ENCODE data around the gene DRD2.

The DRD2 gene

DNA sequence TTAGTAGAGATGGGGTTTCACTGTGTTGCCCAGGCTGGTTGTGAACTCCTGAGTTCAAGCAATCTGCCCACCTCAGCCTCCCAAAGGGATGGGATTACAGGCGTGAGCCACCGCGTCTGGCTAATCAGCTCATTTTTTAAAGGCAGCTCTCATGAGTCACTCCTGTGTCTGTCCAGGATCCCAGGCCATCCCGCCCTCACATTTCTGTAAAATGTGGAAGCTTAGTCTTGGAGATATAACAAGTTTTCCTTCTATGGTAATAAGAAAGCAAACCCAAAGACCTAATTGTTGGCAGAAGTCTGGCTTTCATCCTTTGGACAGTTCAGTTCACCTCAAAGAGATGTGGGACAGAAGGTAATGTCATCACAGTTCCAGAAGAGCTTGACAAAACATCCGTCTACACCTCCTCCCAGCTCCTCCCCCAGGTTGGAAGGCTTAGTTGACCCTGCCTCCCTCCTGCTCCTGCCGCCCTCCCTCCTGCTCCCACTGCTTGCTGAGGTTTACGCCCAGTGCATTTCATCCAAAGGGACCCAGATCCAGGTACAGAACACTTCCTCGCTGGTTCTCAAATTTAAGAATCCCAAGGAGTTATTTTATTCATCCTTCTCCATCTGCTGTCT, 6.4 kb downstream of the DRD2 start:
- Mint-ChIP-seq H3K9me3 (no peaks in the 10 kb centered on the region), H3K4me3 (no peak overlapping the region), H3K27me3 (ENCODE audit: low read depth) (peaks cover 80% of the 10 kb centered on the region), H3K4me1 (no peaks in the 10 kb centered on the region), H3K36me3 (ENCODE audit: low read depth) (no peaks in the 10 kb centered on the region), H3K27ac (no peak overlapping the region)
- TF ChIP-seq CTCF (IDR thresholded peaks at IDR 0.05; ENCODE audit: unreplicated experiment in 3 of 3) = no peak

GRCh38 chr11:113467545-113467944, 7.7 kb downstream of the DRD2 start:
- no peak for TF ChIP-seq CTCF (IDR thresholded peaks at IDR 0.05; ENCODE audit: unreplicated experiment in 3 of 3)
- no peaks in the 10 kb centered on the region for H3K36me3 Mint-ChIP-seq (ENCODE audit: low read depth)
- no peaks in the 10 kb centered on the region for H3K9me3 Mint-ChIP-seq
- H3K27ac Mint-ChIP-seq = no peak overlapping the region
- H3K4me1 Mint-ChIP-seq = no peaks in the 10 kb centered on the region
- H3K4me3 Mint-ChIP-seq = no peak overlapping the region
- peaks cover 83% of the 10 kb centered on the region for H3K27me3 Mint-ChIP-seq (ENCODE audit: low read depth)

DNA sequence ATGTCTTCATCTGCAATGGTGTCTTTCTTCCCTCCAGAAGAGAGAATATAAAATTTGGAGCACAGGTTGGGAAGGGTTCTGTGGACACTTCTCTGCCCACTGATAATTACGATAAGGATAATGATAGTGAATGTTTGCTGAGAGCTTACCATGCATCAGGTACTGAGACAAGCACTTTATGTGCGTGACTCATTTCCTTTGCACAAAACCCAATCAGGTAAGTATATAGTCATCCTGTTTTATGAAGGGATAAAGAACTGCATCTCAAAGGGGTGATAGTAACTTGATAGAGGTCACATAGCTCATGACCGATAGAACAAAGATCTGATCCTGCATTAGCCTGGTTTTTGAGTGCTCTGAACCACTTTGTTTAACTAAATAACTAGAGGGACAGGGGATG, 9.4 kb downstream of the DRD2 start:
- Mint-ChIP-seq H3K27me3 (ENCODE audit: low read depth) (peaks cover 81% of the 10 kb centered on the region), H3K4me1 (no peaks in the 10 kb centered on the region), H3K36me3 (ENCODE audit: low read depth) (no peaks in the 10 kb centered on the region)

GRCh38 chr11:113464416-113464815, 10.8 kb downstream of the DRD2 start:
- Mint-ChIP-seq H3K27me3 (ENCODE audit: low read depth) (peaks cover 79% of the 10 kb centered on the region), H3K4me3 (no peak overlapping the region), H3K36me3 (ENCODE audit: low read depth) (no peaks in the 10 kb centered on the region), H3K4me1 (no peaks in the 10 kb centered on the region), H3K9me3 (no peaks in the 10 kb centered on the region), H3K27ac (no peak overlapping the region)
- no peak for TF ChIP-seq CTCF (IDR thresholded peaks at IDR 0.05; ENCODE audit: unreplicated experiment in 3 of 3)

More for the DNA sequence above, 9.4 kb downstream of the DRD2 start:
- no peak overlapping the region for H3K27ac Mint-ChIP-seq
- no peaks in the 10 kb centered on the region for H3K9me3 Mint-ChIP-seq
- no peak overlapping the region for H3K4me3 Mint-ChIP-seq
- no peak for TF ChIP-seq CTCF (IDR thresholded peaks at IDR 0.05; ENCODE audit: unreplicated experiment in 3 of 3)

DNA sequence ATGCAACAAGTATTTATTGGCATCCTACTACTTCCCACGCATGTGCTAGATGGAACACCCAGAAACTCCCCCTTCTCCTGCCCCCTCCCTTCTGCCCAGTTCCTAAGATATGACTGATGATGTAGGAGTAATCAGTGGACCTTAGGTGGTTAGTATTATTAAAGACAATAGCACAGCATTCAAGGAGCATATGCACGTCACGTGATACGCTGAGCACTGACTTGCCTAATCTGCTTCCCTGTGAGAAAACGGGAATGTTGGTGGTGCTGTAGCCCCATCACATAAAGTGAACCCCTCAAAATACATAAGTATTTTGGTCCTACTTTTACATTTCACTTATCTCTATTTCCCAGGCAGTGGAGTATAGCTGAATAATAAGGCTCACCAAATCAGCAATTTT, 12.4 kb downstream of the DRD2 start:
- no peak for TF ChIP-seq CTCF (IDR thresholded peaks at IDR 0.05; ENCODE audit: unreplicated experiment in 3 of 3)
- peaks cover 79% of the 10 kb centered on the region for H3K27me3 Mint-ChIP-seq (ENCODE audit: low read depth)
- no peaks in the 10 kb centered on the region for H3K9me3 Mint-ChIP-seq
- H3K4me3 Mint-ChIP-seq = no peak overlapping the region
- H3K27ac Mint-ChIP-seq = no peak overlapping the region
- no peaks in the 10 kb centered on the region for H3K36me3 Mint-ChIP-seq (ENCODE audit: low read depth)
- no peaks in the 10 kb centered on the region for H3K4me1 Mint-ChIP-seq

DNA sequence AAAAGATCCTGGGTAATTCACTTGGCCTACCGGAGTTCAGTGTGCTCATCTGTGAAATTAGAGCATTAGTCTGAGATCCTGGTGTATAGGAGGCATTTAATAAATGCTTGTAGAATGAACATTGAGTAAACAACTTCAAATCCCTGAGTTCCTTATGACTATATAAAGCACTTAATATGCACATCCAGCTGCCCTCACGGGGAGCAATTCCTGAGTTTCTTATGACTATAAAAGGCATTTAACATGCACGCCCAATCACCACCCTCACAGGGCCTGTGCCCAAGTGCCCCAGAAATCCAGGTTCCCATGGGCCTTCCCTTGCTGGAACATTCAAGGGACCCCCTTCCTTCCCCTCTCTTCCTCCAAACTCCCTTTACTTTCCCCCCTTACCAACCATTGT, 13.6 kb downstream of the DRD2 start:
- Mint-ChIP-seq H3K9me3 (no peaks in the 10 kb centered on the region), H3K4me1 (no peaks in the 10 kb centered on the region), H3K36me3 (ENCODE audit: low read depth) (no peaks in the 10 kb centered on the region), H3K27ac (no peak overlapping the region), H3K4me3 (no peak overlapping the region), H3K27me3 (ENCODE audit: low read depth) (peaks cover 74% of the 10 kb centered on the region)
- TF ChIP-seq CTCF (IDR thresholded peaks at IDR 0.05; ENCODE audit: unreplicated experiment in 3 of 3) = no peak

Data from nephron (organoid).